H9 (cell line): Measurements from ENCODE around the gene PHF12. TPM values are rescaled to one million over a fixed set of nuclear protein-coding genes. Genes with fewer than 3 reads are reported as not detected.

Experiments
- DNase-seq: peaks from one replicate; pipeline ENCODE4 v3.0.0-alpha.2; 2017
- H2AFZ ChIP-seq: one replicate; pipeline ENCODE4 v1.6.1; 2013; ENCODE audit warnings: mild to moderate bottlenecking, low read length, control low read depth, moderate library complexity
- H2AK5ac ChIP-seq: 2 replicates; pipeline ENCODE4 v1.6.1; 2013; ENCODE audit warnings: low read length, control low read depth, mixed read lengths; ENCODE audit not compliant: insufficient read length
- H2BK120ac ChIP-seq: one replicate; pipeline ENCODE4 v1.6.1; 2013; ENCODE audit warnings: low read depth, mild to moderate bottlenecking, low read length, control low read depth, inconsistent platforms; ENCODE audit not compliant: poor library complexity, severe bottlenecking
- H2BK12ac ChIP-seq: 2 replicates; pipeline ENCODE4 v1.6.1; 2013; ENCODE audit warnings: low read length, control low read depth, mixed read lengths, low read depth; ENCODE audit not compliant: insufficient read length
- H2BK15ac ChIP-seq: 2 replicates; pipeline ENCODE4 v1.6.1; 2013; ENCODE audit warnings: low read depth, low read length, control low read depth
- H2BK20ac ChIP-seq: one replicate; pipeline ENCODE4 v1.6.1; 2013; ENCODE audit warnings: low read depth, mild to moderate bottlenecking, low read length, control low read depth, inconsistent platforms; ENCODE audit not compliant: poor library complexity, severe bottlenecking
- H2BK5ac ChIP-seq: 2 replicates; pipeline ENCODE4 v1.6.1; 2013; ENCODE audit warnings: low read length, control low read depth, mixed read lengths; ENCODE audit not compliant: insufficient read length
- H3K14ac ChIP-seq: 2 replicates; pipeline ENCODE4 v1.6.1; 2013; ENCODE audit warnings: low read length, control low read depth; ENCODE audit not compliant: insufficient read depth
- H3K18ac ChIP-seq: 2 replicates; pipeline ENCODE4 v1.6.1; 2013; ENCODE audit warnings: low read depth, mild to moderate bottlenecking, mixed read lengths, low read length, control low read depth; ENCODE audit not compliant: insufficient read length
- H3K23ac ChIP-seq: 2 replicates; pipeline ENCODE4 v1.6.1; 2013; ENCODE audit warnings: low read length, control low read depth, mixed read lengths, low read depth; ENCODE audit not compliant: insufficient read length
- H3K23me2 ChIP-seq: 2 replicates; pipeline ENCODE4 v1.6.1; 2013; ENCODE audit warnings: low read depth, mild to moderate bottlenecking, mixed read lengths, low read length, control low read depth; ENCODE audit not compliant: insufficient read length, poor library complexity, severe bottlenecking
- H3K27ac ChIP-seq: 2 replicates; pipeline ENCODE4 v1.5.1; 2013; ENCODE audit warnings: low read length, control low read depth, mixed read lengths, low read depth; ENCODE audit not compliant: insufficient read length
- H3K27me3 ChIP-seq: 2 replicates; pipeline ENCODE4 v1.6.1; 2013; ENCODE audit warnings: low read length, control low read depth, inconsistent platforms; ENCODE audit not compliant: insufficient read depth
- H3K4ac ChIP-seq: 2 replicates; pipeline ENCODE4 v1.6.1; 2013; ENCODE audit warnings: low read depth, mild to moderate bottlenecking, control low read depth, inconsistent platforms, low read length, moderate library complexity
- H3K4me1 ChIP-seq: 2 replicates; pipeline ENCODE4 v1.6.1; 2013; ENCODE audit warnings: low read length, control low read depth, inconsistent platforms; ENCODE audit not compliant: insufficient read depth
- H3K4me2 ChIP-seq: 2 replicates; pipeline ENCODE4 v1.6.1; 2013; ENCODE audit warnings: low read length, control low read depth, mixed read lengths; ENCODE audit not compliant: insufficient read length, insufficient read depth
- H3K56ac ChIP-seq: 2 replicates; pipeline ENCODE4 v1.6.1; 2013; ENCODE audit warnings: low read depth, mild to moderate bottlenecking, mixed read lengths, low read length, control low read depth; ENCODE audit not compliant: insufficient read length
- H3K79me1 ChIP-seq: 2 replicates; pipeline ENCODE4 v1.6.1; 2013; ENCODE audit warnings: low read depth, mild to moderate bottlenecking, moderate library complexity, low read length, control low read depth, inconsistent platforms; ENCODE audit not compliant: insufficient read depth, poor library complexity, severe bottlenecking
- H3K79me2 ChIP-seq: 2 replicates; pipeline ENCODE4 v1.6.1; 2013; ENCODE audit warnings: low read length, control low read depth, inconsistent platforms; ENCODE audit not compliant: insufficient read depth
- H3K9ac ChIP-seq: 2 replicates; pipeline ENCODE4 v1.6.1; 2013; ENCODE audit warnings: low read length, control low read depth, mixed read lengths; ENCODE audit not compliant: insufficient read length; ENCODE audit errors: extremely low read depth
- H3K9me3 ChIP-seq: one replicate; pipeline ENCODE4 v1.6.1; 2013; ENCODE audit warnings: low read depth, low read length, inconsistent platforms; ENCODE audit not compliant: control insufficient read depth
- H3T11ph ChIP-seq: one replicate; pipeline ENCODE4 v1.6.1; 2013; ENCODE audit warnings: mild to moderate bottlenecking, low read length, control low read depth, inconsistent platforms
- H4K20me1 ChIP-seq: one replicate; pipeline ENCODE4 v1.6.1; 2013; ENCODE audit not compliant: control insufficient read depth, insufficient read length, insufficient read depth
- H4K5ac ChIP-seq: 2 replicates; pipeline ENCODE4 v1.6.1; 2013; ENCODE audit warnings: low read depth, mild to moderate bottlenecking, mixed read lengths, low read length, control low read depth; ENCODE audit not compliant: insufficient read length
- H4K8ac ChIP-seq: replicated peaks from 2 replicates; pipeline ENCODE4 v1.6.1; 2013; ENCODE audit warnings: low read length, control low read depth, mixed read lengths, low read depth; ENCODE audit not compliant: insufficient read length
- H4K91ac ChIP-seq: 2 replicates; pipeline ENCODE4 v1.6.1; 2013; ENCODE audit warnings: low read depth, mild to moderate bottlenecking, moderate library complexity, mixed read lengths, low read length, control low read depth; ENCODE audit not compliant: insufficient read length
- H3K27ac Mint-ChIP-seq, 3 experiments: 2 replicates in 2 of 3; 3 replicates in 1 of 3; pipeline ENCODE4 v1.8.0; 2020 to 2021; ENCODE audit warnings: mixed read lengths in 3 of 3, mild to moderate bottlenecking in 1 of 3, moderate library complexity in 1 of 3
- H3K27me3 Mint-ChIP-seq: 2 replicates; pipeline ENCODE4 v1.8.0; 2021; ENCODE audit warnings: low read depth, mild to moderate bottlenecking, moderate library complexity, mixed read lengths
- H3K36me3 Mint-ChIP-seq, 3 experiments: 2 replicates in 2 of 3; 3 replicates in 1 of 3; pipeline ENCODE4 v1.8.0; 2020 to 2021; ENCODE audit warnings: low read depth in 3 of 3, mixed read lengths in 3 of 3; ENCODE audit not compliant: insufficient read depth in 1 of 3
- H3K4me1 Mint-ChIP-seq, 2 experiments: 2 replicates each; pipeline ENCODE4 v1.8.0; 2020; ENCODE audit warnings: mixed read lengths in 2 of 2
- H3K4me3 Mint-ChIP-seq, 2 experiments: 2 replicates in 1 of 2; 3 replicates in 1 of 2; pipeline ENCODE4 v1.8.0; 2020 to 2021; ENCODE audit warnings: mild to moderate bottlenecking in 2 of 2, mixed read lengths in 2 of 2, moderate library complexity in 1 of 2
- H3K9me3 Mint-ChIP-seq, 2 experiments: 2 replicates in 1 of 2; 3 replicates in 1 of 2; pipeline ENCODE4 v1.8.0; 2020; ENCODE audit warnings: mild to moderate bottlenecking in 2 of 2, mixed read lengths in 2 of 2, moderate library complexity in 1 of 2
- CTCF ChIP-seq: fragments of 200-600 bp; sonication (generic); conservative IDR thresholded peaks from 3 replicates; pipeline ENCODE4 v1.8.0; 2021; ENCODE audit warnings: antibody characterized with exemption, mild to moderate bottlenecking
- WGBS: extraction: QIAGEN DNeasy Blood & Tissue Kit; methylation state at CpG from one replicate; pipeline ENCODE4 v1.1.7; 2013; ENCODE audit warnings: missing lambda C conversion rate, low lambda C conversion rate, mixed read lengths; ENCODE audit not compliant: insufficient read length; ENCODE audit errors: extremely low coverage; 5-methylcytosine and 5-hydroxymethylcytosine counted together
- total RNA-seq: library from RNA; stranded (reverse); gene quantifications from 2 replicates; pipeline ENCODE4 v1.2.1, GENCODE V29; 2021

PHF12 gene
- total RNA-seq, 1 experiment from 2014 or later, result 62.1 TPM

DNA sequence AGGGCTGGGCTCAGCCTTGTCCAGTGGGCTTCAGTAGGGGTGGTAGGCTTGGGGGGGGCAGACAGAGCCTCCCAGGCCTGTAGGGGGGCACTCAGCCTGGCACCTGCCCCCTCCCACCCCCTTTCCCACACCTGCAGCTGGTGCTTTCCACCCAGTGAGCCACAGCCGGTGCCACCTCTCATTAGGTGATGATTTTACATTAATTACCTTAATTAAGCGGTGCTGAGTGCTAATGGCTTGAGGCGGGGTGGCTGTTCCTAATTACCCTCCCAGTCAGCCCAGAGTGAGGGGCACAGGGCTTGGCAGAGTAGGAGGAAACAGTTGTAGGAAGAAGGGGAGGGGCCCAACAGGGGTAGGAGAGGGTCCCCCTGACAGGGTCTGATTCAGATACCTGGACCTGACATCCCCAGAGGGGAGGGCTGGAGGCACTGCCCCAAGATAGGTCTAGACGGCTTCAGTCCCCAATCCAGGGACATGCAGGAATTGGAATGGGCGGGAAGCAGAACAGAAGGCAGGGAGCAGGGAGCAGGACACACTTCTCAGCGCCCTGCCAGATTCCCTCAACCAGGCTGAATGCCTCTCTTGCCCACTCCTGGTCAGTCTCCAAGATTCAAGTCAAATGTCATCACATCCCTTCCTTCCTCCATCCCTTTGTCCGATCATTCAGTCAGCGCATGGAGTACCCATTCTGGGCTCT, 26.5 kb upstream of the PHF12 start:
- Mint-ChIP-seq H3K9me3 (no peaks in the 10 kb centered on the region), H3K4me3 (no peak overlapping the region), H3K4me1 (peaks cover 15 to 18% of the 10 kb centered on the region in 2 experiments), H3K36me3 (no peaks in the 10 kb centered on the region; a peak in 1 of 7 replicates), H3K27me3 (peaks cover 13% of the 10 kb centered on the region), H3K27ac (no peak overlapping the region)
- H4K91ac ChIP-seq, result no peak overlapping the region
- no peak for TF ChIP-seq CTCF
- no peak overlapping the region for H2BK12ac ChIP-seq
- no peak overlapping the region for H2BK20ac ChIP-seq
- H3K4me1 ChIP-seq, result no peaks in the 10 kb centered on the region; the same call in 1 of the 2 replicates
- H3K4ac ChIP-seq, result no peak overlapping the region
- no peaks in the 10 kb centered on the region for H3K23me2 ChIP-seq
- H3K23ac ChIP-seq, result no peak overlapping the region
- H3K79me2 ChIP-seq, result no peaks in the 10 kb centered on the region
- no peak overlapping the region for H3K4me2 ChIP-seq
- no peaks in the 10 kb centered on the region for H4K20me1 ChIP-seq
- H3K79me1 ChIP-seq, result no peaks in the 10 kb centered on the region
- no peak for DNase-seq
- H4K8ac ChIP-seq, result no peak overlapping the region
- no peak overlapping the region for H2BK15ac ChIP-seq
- no peak overlapping the region for H2BK5ac ChIP-seq
- no CpG with 5 or more reads among the region's 8 CpGs for WGBS
- no peak overlapping the region for H3K9ac ChIP-seq
- H2AK5ac ChIP-seq, result no peak overlapping the region
- H3K56ac ChIP-seq, result no peak overlapping the region
- no peak overlapping the region for H3K27ac ChIP-seq
- H3K14ac ChIP-seq, result no peak overlapping the region
- no peak overlapping the region for H2AFZ ChIP-seq
- H3T11ph ChIP-seq, result no peak overlapping the region
- no peaks in the 10 kb centered on the region for H3K9me3 ChIP-seq
- no peaks in the 10 kb centered on the region for H3K27me3 ChIP-seq
- no peak overlapping the region for H2BK120ac ChIP-seq
- H4K5ac ChIP-seq, result no peak overlapping the region
- no peak overlapping the region for H3K18ac ChIP-seq
